ENCODE measurements around the gene KAT2B.

Gene KAT2B

DNA sequence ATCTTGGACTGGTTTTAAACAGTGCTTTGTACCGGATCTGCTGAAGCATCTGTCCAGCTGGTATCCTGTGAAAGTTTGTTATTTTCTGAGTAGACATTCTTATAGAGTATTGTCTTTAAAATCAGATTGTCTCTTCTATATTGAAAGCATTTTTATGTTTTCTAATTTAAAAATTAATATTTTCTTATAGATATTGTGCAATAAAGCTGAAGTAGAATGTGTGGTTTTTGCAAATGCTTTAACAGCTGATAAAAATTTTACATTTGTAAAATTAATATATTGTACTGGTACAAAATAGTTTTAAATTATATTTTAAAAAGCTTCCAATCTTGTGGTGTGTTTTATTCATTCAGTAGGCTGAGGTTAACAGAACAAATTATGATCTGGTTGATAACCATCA lies 113.8 kb downstream of the KAT2B start:
- no peak for DNase-seq

DNA sequence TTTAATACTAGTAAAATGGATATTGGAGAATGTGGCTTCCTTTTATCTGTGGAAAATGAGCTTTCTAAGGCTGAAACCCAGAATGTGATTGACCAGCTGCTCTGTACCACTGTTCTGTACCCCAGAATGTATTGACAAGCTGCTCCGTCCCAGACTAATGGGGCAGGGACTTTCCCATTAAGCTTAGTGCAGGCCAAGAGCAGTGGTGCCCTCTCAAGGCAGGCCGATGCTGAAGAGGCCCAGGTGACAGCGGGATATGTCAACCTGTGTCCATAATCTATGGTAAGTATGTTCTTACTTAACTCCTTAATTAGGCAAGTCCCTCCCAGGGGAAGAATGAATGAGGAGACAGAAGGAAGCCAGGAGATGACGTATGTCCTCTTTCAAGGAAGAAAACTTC lies 114.7 kb downstream of the KAT2B start:
- DNase-seq, result no peak

DNA sequence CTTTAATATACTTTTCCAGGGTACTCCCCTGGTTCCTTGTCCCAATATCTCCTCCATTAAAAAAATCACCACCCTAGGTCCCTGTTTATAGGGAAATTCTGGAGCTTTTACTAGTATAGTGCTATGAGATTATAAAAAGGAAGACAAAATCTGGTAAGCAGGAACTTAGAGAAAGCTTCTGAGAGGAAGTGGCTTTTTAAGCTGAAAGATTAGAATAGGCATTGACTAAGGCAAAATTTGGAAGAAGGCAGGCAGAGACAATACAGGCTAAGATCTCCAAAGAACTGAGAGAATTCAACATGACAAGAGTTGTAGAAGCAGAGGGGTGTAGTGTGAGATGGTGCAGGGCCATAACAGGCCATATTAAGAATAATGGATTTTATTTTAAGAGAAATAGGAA lies 120.0 kb downstream of the KAT2B start:
- no peak for DNase-seq

DNA sequence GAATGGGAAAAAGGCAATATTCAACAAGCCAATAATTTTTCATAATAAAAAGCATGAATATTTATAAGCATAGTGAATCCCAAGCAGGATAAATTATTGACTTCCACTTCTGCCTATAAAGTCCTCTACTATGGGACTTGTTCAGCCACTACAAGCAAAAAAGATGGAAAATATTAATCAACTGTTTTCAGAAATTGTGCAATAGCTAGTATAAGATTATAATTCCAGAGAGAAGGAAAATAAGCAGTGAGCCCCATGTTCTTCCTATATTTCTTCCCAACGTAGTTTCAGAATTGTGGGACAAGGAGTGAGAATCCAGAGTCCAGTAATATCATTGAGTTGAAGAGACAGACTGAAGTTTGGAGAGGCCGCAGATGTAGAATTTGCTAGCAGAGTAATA lies 121.5 kb downstream of the KAT2B start:
- no peak for DNase-seq

DNA sequence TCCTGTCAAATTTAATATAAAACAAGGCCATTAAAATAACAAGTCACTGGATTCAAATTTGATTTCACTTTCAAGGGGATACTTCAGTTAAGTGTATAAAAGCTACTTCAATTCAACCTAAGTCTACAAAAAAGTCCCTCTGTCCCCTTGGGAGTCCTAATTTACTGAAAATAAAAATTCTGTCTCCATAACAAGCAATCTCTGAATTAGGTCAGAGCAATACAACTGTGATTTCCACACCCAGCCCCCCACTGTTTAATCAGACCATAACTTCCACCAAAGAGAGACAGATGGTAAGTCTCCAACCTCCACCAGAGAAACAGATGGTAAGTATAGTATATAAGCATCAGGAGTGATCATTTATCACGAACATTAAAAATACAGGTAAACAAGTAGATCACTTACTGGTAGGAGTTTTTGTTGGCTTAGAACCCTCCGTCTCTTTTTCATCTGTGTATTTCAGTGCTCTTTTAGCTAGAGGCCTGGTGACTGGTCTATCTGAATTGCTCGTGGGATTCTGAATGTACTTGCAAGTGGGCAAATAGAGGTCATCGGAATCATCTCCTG lies 133.7 kb downstream of the KAT2B start:
- no peak for DNase-seq

DNA sequence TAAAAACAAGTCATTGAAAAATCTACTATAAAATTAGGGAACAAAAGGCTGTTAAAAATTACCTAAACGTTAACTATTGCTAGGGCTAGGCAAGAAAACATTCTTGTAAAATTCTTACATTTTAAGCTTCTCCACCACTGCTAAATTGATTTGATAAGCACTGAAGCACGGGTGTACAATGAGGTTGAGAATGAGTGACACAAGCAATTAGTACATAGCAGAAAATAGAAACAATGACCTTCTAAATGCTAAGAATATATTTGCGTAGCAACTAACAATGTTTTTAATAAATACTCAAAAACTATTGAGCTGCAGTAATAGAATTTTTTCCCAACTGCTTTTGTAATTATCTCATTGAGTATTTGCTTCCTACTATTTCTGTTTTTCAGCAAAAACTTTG lies 141.0 kb downstream of the KAT2B start:
- no peak for DNase-seq

DNA sequence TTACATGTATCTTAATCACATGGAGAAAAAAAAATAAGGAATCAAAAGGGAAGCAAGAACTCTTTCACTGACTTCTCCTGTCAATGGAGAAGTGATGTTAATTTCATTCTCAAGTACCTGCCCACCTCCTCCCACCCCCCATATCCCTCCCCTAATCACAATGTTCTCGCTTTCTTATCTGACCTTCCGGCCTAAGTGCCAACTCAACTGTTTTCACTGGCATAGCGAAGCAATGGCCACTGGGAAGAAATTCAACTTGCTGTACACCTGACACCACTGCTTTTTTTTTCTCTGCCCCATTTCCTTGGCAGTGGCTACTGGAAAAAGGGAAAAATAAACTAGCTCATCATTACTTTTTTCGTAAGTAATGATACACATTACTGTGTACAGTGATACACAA lies 142.0 kb downstream of the KAT2B start:
- no peak for DNase-seq

DNA sequence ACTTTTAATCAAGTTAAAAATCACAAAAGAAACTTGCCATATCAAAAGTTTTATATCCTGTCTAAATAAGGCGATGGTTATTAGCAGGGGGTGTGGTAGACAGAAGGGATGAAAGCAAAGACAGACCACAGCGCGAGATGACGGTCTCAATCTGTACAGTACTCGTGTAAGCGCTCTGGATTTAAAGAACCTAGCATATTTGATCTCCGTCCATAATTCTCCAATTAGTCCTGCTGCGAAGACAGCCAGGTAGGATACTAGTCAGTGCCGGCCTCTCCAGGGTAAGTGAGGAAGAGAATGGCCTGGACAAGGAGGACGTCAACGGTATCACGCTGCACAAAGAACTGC lies 145.1 kb downstream of the KAT2B start:
- DNase-seq, result peak; percentile 73

DNA sequence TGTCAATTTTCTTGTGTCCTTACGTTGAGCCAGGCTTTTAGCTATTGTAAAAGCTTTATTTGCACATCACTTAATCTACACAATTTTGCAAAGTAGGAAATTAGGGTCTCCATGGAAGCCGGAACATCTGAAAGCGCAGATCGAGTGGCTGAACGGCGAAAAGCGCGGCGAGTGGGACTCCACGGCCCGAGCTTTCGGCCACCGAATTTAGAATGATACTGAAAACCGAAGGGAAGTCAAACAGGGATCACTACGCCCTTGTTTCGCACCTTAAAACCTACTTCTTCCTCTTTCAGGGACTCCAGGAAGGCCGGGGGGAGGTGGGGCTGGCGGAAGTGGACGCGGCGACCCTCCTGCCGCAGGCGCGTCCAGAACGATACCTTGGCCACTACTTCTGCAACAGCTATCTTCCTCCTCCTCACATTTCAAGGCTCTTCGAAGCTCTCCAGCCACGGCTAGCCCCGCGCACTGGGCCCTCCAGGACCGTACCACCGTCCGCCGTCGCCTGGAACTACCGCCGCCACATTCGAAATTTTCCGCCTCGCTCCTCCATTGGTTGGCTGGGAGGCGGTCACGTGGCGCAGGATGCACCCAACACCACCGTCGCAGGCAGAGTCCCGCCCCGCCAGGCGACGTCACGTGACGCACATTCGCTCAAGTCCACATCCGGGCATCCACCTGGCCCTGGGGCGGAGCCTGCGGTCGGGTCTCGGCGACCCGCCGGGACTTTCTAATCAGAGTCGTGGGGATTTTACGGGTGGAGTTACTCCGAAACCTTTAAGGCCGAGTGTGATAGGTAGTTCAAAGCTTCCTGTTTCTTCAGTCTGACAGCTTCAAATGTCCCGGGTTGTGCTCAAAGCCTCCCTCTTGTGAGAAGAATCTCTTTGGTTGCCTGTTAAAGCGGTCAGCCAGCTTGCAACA lies 145.7 kb downstream of the KAT2B start, which contains the start of gene SGO1:
TSS of gene SGO1 (minus strand) at position 528 of the 921 bp plus-strand sequence. CDS start 2,179 bp downstream, outside the sequence.
- DNase-seq, result peak; percentile 94

DNA sequence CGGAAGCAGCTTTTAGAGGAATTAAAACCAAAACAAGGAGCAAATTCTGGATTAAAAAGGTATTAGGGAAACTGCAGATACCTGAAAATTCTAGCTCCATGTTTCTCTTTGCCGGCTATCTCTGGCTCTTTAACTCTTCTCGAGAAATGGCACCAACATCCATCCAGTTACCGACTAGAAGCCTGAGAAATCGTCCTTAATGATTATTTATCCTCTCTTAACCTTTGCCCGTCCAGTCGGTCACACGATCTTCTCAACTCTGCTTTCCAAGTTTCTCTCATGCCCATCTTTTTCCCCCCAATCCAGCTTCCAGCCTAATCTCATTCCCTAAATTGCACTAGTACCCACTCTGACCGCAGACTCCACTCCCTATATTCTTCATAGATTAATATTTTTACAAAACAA lies 146.4 kb downstream of the KAT2B start:
- DNase-seq, result no peak

DNA sequence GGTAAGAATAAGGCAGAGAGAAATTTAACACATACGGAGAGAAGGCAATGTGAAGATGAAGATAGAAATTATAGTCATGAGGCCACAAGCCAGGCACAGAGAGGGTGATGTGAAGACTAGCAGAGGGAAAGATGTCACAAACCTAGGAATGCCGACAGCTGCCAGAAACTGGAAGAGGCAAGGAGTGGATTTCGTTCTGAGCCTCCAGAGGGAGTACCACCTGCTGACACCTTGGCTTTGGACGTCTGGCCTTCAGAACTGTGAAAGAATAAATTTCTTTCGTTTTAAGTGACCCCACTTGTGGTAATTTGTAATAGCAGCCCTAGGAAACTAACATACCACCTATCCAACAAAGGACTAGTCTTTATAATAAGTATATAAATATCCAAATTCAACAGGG lies 150.7 kb downstream of the KAT2B start:
- DNase-seq, result no peak

DNA sequence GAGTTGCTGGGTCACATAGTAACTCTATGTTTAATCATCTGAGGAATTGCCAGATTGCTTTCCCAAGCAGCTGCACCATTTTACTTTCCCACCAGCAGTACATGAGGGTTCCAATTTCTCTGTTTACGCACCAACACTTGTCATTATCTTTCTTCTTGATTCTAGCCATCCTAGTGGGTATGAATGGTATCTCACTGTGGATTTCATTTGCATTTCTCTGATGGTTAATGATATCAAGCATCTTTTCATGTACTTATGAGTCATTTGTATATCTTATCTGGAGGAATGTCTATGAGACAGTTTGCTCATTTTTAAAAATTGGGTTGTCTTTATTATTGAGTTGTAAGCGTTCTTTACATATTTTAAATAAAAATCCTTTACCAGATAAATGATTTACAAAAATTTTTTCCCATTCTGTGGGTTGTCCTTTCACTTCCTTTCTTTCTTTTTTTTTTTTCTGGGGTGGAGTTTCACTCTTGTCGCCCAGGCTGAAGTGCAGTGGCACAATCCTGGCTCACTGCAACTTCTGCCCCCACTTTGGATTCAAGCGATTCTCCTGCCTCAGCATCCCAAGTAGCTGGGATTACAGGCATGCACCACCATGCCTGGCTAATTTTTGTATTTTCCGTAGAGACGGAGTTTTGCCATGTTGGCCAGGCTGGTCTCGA lies 154.7 kb downstream of the KAT2B start:
- no peak for DNase-seq

DNA sequence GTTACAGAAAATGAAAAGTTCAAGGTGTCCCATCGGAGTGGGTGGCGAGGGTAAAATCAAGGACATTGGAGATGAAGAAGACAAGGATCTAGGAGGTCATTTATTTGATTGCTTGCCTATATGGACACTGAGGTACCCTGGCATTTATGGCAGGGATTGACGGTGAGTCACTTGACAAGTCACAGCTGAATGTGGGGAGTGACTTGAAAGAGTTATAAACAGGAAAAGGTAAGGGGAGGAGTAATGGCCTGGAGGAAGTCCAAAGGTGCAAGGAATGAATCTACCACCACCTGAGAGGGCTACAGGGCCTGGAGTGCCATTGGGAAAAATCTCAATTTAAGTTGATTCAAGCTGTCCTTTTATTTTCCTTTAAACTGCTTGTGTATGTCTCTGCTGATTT lies 157.5 kb downstream of the KAT2B start:
- no peak for DNase-seq

DNA sequence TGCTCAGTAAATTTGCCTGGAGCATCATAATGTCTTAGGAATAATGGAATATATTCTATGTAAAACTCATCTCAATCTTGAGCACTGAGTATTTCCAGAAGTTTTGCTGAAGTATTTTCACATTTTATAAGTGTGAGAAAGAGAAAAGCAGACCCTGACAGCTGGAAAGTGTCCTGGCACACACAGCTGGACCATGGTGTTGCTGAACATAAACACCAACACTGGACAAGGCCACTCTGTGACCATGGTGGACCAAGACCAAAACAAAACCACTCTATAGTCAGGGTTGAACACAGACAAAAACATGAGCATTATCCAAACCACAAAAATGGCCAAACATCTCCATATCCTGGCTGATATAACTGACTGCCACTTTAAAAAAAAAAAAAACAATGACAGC lies 160.9 kb downstream of the KAT2B start:
- DNase-seq, result no peak
